ENCODE data around the gene ITGA4.

- TF ChIP-seq NR3C1 (IDR thresholded peaks at IDR 0.05) = no peak
- TF ChIP-seq POLR2A (IDR thresholded peaks at IDR 0.05; ENCODE audit: low read length) = no peak
- TF ChIP-seq, protein P1, sequence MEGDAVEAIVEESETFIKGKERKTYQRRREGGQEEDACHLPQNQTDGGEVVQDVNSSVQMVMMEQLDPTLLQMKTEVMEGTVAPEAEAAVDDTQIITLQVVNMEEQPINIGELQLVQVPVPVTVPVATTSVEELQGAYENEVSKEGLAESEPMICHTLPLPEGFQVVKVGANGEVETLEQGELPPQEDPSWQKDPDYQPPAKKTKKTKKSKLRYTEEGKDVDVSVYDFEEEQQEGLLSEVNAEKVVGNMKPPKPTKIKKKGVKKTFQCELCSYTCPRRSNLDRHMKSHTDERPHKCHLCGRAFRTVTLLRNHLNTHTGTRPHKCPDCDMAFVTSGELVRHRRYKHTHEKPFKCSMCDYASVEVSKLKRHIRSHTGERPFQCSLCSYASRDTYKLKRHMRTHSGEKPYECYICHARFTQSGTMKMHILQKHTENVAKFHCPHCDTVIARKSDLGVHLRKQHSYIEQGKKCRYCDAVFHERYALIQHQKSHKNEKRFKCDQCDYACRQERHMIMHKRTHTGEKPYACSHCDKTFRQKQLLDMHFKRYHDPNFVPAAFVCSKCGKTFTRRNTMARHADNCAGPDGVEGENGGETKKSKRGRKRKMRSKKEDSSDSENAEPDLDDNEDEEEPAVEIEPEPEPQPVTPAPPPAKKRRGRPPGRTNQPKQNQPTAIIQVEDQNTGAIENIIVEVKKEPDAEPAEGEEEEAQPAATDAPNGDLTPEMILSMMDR (IDR thresholded peaks at IDR 0.05) = no peak
- TF ChIP-seq, protein P2, sequence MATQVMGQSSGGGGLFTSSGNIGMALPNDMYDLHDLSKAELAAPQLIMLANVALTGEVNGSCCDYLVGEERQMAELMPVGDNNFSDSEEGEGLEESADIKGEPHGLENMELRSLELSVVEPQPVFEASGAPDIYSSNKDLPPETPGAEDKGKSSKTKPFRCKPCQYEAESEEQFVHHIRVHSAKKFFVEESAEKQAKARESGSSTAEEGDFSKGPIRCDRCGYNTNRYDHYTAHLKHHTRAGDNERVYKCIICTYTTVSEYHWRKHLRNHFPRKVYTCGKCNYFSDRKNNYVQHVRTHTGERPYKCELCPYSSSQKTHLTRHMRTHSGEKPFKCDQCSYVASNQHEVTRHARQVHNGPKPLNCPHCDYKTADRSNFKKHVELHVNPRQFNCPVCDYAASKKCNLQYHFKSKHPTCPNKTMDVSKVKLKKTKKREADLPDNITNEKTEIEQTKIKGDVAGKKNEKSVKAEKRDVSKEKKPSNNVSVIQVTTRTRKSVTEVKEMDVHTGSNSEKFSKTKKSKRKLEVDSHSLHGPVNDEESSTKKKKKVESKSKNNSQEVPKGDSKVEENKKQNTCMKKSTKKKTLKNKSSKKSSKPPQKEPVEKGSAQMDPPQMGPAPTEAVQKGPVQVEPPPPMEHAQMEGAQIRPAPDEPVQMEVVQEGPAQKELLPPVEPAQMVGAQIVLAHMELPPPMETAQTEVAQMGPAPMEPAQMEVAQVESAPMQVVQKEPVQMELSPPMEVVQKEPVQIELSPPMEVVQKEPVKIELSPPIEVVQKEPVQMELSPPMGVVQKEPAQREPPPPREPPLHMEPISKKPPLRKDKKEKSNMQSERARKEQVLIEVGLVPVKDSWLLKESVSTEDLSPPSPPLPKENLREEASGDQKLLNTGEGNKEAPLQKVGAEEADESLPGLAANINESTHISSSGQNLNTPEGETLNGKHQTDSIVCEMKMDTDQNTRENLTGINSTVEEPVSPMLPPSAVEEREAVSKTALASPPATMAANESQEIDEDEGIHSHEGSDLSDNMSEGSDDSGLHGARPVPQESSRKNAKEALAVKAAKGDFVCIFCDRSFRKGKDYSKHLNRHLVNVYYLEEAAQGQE (IDR thresholded peaks at IDR 0.05) = no peak
- no peak for TF ChIP-seq FOSL2 (IDR thresholded peaks at IDR 0.05)
- no peak for TF ChIP-seq FOSL2 (CRISPR knock-in tag; IDR thresholded peaks at IDR 0.05)
- no peak for TF ChIP-seq CHD2 (IDR thresholded peaks at IDR 0.05; ENCODE audit: low read length, partially characterized antibody)
- no peak for TF ChIP-seq GATA3 (IDR thresholded peaks at IDR 0.05; ENCODE audit: borderline replicate concordance)
- TF ChIP-seq HDAC2 (IDR thresholded peaks at IDR 0.05) = no peak
- TF ChIP-seq TFCP2L1 (CRISPR knock-in tag; IDR thresholded peaks at IDR 0.05) = no peak
- no peak for TF ChIP-seq RFX5 (IDR thresholded peaks at IDR 0.05)
- TF ChIP-seq HOXA7 (CRISPR knock-in tag; IDR thresholded peaks at IDR 0.05) = no peak
- no peak for TF ChIP-seq ATOH8 (CRISPR knock-in tag; IDR thresholded peaks at IDR 0.05; ENCODE audit: low read depth)
- no peak for TF ChIP-seq EP300 (IDR thresholded peaks at IDR 0.05)
These were observed 85.0 kb downstream of the ITGA4 start for GRCh38 chr2:181542170-181542569.

Measured in A549 (cell line).